Measurements from ENCODE around the gene PDP2.

PDP2 gene

DNA sequence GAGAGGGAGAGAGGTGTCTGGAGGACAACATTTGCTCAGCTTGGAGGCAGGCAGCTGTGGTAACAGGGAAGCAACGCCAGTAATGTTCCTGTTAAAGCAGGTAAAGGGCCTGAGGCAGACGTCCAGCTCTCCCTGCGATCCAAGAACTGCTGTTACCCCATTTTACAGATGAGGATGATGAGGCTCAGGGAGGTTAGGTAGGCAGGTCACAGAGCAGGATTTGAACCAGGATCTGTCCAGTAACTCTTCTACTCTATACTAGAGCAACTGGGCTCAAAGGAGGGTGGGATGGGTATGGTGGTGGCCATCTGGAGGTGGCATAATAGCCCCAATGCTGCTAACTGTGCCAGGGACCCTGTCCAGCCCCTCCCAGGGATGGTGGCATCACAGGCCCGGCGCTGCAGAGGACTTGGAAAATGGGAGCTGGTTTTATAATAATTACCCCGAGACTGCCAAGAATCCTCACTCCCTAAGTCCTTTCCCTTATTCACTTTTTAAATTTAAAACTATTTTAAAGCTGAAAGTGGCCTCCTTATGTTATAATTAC is 24.1 kb upstream of the PDP2 start:
- TF ChIP-seq, protein P1, sequence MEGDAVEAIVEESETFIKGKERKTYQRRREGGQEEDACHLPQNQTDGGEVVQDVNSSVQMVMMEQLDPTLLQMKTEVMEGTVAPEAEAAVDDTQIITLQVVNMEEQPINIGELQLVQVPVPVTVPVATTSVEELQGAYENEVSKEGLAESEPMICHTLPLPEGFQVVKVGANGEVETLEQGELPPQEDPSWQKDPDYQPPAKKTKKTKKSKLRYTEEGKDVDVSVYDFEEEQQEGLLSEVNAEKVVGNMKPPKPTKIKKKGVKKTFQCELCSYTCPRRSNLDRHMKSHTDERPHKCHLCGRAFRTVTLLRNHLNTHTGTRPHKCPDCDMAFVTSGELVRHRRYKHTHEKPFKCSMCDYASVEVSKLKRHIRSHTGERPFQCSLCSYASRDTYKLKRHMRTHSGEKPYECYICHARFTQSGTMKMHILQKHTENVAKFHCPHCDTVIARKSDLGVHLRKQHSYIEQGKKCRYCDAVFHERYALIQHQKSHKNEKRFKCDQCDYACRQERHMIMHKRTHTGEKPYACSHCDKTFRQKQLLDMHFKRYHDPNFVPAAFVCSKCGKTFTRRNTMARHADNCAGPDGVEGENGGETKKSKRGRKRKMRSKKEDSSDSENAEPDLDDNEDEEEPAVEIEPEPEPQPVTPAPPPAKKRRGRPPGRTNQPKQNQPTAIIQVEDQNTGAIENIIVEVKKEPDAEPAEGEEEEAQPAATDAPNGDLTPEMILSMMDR (IDR thresholded peaks at IDR 0.05), result no peak

DNA sequence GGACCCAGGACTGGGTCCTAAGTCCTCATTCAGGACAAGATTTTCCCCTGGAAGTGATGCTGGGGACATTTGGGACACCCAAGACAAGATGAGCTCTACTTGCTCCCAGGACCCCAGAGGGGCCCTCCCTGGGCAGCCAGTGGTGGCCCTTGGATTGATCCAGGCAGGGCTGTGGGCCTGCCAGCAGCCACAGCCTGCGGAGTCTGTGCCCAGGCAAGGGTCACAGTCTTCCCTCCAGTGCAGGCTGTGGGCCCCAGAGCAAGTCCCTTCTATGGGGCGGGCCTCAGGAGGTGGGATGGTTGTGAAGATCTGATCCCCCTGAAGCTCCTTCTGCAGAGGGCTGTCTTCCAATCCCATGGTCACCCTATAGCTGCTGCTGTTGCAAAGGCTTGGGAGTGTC is 23.5 kb upstream of the PDP2 start:
- TF ChIP-seq, protein P1 (IDR thresholded peaks at IDR 0.05), result no peak

DNA sequence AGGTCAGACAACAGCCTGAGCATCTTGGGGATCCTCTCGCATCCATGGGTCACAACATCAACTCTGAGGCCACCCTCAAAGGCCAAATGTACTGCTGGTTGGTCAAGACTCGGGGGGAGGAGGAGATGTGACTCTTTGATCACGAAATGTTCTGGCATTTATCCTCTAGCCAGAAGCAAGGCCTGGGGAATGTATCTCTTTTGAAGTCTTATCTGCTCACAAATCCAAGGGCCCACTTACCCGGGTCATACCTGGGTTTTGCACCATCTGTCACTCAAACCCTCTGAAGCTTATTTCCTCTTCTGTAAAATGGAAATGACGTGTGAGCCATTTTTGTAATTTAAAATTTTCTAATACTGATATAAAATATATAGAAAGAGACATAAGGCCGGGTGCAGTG is 22.9 kb upstream of the PDP2 start:
- TF ChIP-seq, protein P1 (IDR thresholded peaks at IDR 0.05), result no peak

DNA sequence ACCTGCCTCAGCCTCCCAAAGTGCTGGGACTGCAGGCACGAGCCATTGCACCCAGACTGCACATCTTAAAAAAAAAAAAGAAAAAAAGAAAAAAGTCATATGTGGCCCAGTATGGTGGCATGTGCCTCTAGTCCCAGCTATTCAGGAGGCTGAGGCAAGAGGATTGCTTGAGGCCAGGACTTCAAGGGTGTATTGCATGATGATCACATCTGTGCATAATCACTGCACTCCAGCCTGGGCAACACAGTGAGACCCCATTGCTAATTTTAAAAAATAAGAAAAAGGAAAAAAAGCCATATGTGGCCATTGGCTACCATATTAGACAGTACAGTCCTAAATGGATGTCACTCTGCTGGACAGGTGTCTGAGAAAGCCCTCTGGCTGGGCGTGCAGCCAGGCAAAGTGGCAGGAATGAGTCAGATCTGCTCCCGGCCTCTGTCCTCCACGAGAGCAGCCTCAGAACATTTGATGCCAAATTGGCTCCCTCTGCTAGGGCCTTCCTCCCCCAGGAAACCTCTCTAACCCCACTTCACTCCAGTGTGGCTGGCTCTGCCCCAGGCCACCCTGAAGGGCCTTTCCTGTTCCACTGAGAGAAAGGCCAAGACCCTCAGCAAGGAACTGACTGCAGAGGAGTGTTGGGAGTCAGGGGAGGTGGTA is 21.4 kb upstream of the PDP2 start:
- TF ChIP-seq, protein P1 (IDR thresholded peaks at IDR 0.05), result no peak

DNA sequence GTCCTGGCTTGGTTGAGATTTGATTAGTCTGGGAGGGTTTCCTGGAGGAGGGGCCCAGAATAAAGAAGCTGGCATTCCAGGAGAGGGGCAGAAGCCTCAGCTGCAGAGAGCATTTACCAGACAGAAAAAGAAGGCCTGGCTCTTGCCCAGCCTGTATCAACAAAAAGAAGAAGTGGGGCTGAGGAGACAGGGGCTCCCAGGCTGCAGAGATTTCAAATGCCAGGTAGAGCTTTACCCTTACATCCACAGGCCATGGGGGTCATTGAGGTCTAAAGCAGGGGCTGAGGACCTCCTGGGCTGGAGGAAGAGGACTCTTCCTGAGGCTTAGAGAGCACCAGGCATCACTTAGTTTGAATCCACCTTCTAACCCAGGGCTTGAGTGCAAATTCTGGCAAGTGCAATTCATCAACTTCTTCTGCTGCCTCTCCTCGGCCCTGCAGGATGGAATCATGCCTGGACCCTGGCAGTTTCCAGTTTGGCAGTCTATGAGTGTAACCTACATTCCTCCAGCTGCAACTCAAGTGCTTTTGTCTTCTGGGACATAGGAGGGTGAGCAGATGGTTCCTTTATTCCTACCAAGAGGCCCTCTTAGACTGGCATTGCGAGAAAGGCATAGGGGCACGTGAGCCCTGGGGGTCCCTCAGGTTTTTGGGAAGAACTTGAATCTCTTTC is 20.8 kb upstream of the PDP2 start:
- TF ChIP-seq, protein P1 (IDR thresholded peaks at IDR 0.05), result no peak

DNA sequence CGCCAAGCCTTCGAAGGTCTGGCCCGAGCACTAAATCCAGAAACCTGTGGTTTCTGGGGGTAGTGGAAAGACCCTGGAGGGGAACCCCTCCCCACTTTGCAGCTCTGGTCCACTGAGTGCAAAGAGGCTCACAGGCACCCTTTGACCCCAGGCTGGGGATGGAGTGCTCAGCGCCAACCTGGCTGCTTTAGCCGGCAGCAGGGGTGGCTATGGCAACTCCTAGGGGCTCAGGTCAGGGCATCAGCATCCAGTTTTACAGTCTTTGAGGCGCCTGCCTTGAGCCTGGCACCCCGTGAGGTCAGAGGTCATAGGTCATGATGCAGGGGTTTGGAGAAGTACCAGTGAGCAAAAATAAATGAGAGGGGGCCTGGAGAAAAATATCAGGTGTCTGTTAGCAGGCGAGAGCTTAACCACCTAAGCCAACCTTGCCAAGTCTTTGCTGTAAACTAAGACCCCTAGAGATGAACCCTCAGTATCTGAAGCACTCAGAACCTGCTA is 18.2 kb upstream of the PDP2 start:
- TF ChIP-seq, protein P1 (IDR thresholded peaks at IDR 0.05), result no peak

DNA sequence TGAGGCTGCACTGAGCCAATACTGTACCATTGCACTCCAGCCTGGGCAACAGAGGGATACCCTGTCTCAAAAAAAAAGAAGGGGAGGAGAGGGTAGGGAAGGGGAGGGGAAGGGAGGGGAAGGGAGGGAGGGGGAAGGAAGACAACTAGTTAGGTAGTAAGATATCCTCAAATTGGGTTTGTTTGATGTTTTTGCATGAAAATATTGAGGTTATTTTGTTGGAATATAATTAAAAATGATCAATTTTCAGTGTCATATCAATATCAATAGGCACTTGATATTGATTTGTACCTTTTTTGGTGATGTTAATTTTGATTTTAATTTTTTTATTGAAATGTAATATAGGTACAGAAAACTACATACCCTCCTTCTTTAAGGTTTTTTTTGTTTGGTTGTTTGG is 16.6 kb upstream of the PDP2 start:
- TF ChIP-seq, protein P1 (IDR thresholded peaks at IDR 0.05), result no peak

All from LNCAP (cell line).